GM12892 (cell line): Measurements from ENCODE around the gene SYNJ2.

Source experiments
- POLR2A ChIP-seq: IDR thresholded peaks from 2 replicates; pipeline ENCODE4 v1.6.1; 2011; ENCODE audit warnings: low read depth, low read length, control low read depth
- TAF1 ChIP-seq: IDR thresholded peaks from 2 replicates; pipeline ENCODE4 v1.6.1; 2011; ENCODE audit warnings: low read depth, mild to moderate bottlenecking, control low read depth, low read length, borderline replicate concordance

- TF ChIP-seq POLR2A (no peak), TAF1 (no peak)
These were observed 75.7 kb downstream of the SYNJ2 start for GRCh38 chr6:158057213-158057987.
